Body of pancreas (tissue), 4 donors: Measurements from ENCODE around the gene SCG5. TPM values are rescaled to one million over a fixed set of nuclear protein-coding genes. Genes with fewer than 3 reads are reported as not detected.

Experiments
- ATAC-seq: fragments of 150-250 bp; one replicate; pipeline ENCODE4 v1.9.1; 2016
- DNase-seq, 4 donors: peaks; one replicate each; pipeline ENCODE4 v3.0.0-alpha.2; 2019
- H3K27ac ChIP-seq, 4 donors: fragments of 200-600 bp; sonication (generic); 1 replicate in 3 of 4; 2 replicates in 1 of 4; pipeline versions ENCODE4 v1.5.1 to v1.6.1; 2016 to 2019; ENCODE audit warnings: mild to moderate bottlenecking in 1 of 4, mixed read lengths in 1 of 4, moderate library complexity in 1 of 4
- H3K27me3 ChIP-seq, 2 donors: fragments of 200-600 bp; sonication (generic); one replicate each; pipeline ENCODE4 v1.6.0; 2016; ENCODE audit warnings: mild to moderate bottlenecking in 1 of 2
- H3K36me3 ChIP-seq, 2 donors: fragments of 200-600 bp; sonication (generic); replicated peaks in 1 of 2; 2 replicates each; pipeline ENCODE4 v1.5.1; 2016; ENCODE audit warnings: low read depth in 2 of 2; ENCODE audit not compliant: insufficient read depth in 1 of 2
- H3K4me1 ChIP-seq: fragments of 200-600 bp; sonication (generic); one replicate; pipeline ENCODE4 v1.6.0; 2016
- H3K4me3 ChIP-seq, 2 donors: fragments of 200-600 bp; sonication (generic); 1 replicate in 1 of 2; 2 replicates in 1 of 2; pipeline ENCODE4 v1.5.1; 2016 to 2019
- H3K9me3 ChIP-seq, 3 donors: fragments of 200-600 bp; sonication (generic); 1 replicate in 2 of 3; 2 replicates in 1 of 3; pipeline ENCODE4 v1.5.1; 2016
- POLR2A ChIP-seq, 3 donors: fragments of 450-650 bp; IDR thresholded peaks; one replicate each; pipeline ENCODE4 v1.6.1; 2016; ENCODE audit warnings: antibody characterized with exemption in 3 of 3, mild to moderate bottlenecking in 2 of 3
- WGBS, 2 donors: methylation state at CpG; one replicate each; pipeline ENCODE4 v1.1.5; 2017; 5-methylcytosine and 5-hydroxymethylcytosine counted together
- intact Hi-C: fragments of 100-400 bp; cut with DNase I; formaldehyde crosslinking; loops from one replicate; pipeline ENCODE4 v1.15.1; 2023
- total RNA-seq, 2 donors: library from RNA; depleted of rRNA; stranded (reverse); fragments of >200 nt; gene quantifications; one replicate each; pipeline ENCODE4 v1.1.0, GENCODE V29; 2016
- TF ChIP-seq, protein P1 (sequence below), 7 experiments: fragments of 450-650 bp in 4 of 7; fragments of 200-600 bp in 3 of 7; sonication (generic) in 3 of 7; IDR thresholded peaks; one replicate each; pipeline ENCODE4 v1.5.1; 2016 to 2019; ENCODE audit warnings: antibody characterized with exemption in 7 of 7

The SCG5 gene
- total RNA-seq, 2 donors from 2014 or later: 49.4 to 50.1 TPM

DNA sequence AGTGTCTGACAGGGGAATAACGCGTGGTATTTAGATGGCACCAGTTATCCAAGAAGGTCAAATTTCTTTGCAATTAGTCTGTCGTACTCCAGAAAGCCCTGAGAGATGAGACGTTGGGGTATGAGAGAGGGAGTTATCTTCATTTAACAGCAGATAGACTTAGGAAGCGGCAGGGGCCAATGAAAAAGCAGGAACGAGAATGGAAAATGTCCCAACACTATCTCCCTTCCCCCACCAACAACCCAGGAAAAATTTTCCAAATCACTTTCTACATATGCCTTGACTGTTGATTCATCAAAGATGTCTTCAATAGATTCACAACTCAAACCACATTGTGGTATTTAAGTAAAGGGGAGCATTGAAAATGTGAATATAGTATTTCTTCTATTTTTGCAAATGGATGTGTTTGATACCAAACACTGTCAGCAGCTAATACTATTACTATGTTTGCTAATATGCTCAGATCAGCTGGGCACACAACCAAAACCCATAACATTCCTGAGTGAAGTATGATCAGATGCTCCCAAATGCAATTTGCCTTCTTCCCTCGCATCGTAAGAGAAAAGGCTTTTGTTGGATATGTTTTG lies 63.0 kb downstream of the SCG5 start:
- TF ChIP-seq POLR2A (IDR thresholded peaks at IDR 0.05): no peak
- TF ChIP-seq, protein P1, sequence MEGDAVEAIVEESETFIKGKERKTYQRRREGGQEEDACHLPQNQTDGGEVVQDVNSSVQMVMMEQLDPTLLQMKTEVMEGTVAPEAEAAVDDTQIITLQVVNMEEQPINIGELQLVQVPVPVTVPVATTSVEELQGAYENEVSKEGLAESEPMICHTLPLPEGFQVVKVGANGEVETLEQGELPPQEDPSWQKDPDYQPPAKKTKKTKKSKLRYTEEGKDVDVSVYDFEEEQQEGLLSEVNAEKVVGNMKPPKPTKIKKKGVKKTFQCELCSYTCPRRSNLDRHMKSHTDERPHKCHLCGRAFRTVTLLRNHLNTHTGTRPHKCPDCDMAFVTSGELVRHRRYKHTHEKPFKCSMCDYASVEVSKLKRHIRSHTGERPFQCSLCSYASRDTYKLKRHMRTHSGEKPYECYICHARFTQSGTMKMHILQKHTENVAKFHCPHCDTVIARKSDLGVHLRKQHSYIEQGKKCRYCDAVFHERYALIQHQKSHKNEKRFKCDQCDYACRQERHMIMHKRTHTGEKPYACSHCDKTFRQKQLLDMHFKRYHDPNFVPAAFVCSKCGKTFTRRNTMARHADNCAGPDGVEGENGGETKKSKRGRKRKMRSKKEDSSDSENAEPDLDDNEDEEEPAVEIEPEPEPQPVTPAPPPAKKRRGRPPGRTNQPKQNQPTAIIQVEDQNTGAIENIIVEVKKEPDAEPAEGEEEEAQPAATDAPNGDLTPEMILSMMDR (IDR thresholded peaks at IDR 0.05): no peak
- Histone ChIP-seq H3K9me3 (no peaks in the 10 kb centered on the region), H3K27ac (no peak overlapping the region), H3K36me3 (no peaks in the 10 kb centered on the region), H3K27me3 (no peaks in the 10 kb centered on the region), H3K4me3 (no peak overlapping the region), H3K4me1 (peaks cover 25% of the 10 kb centered on the region)
- DNase-seq (no peak), ATAC-seq (no peak)
- intact Hi-C loops: loop anchor here (10.0 kb wide), 1 partner anchor 60 kb away; the partner anchor contains the start of gene SCG5
- WGBS, 2 donors: 60 to 62% methylated on average over 8 of the region's 8 CpGs

DNA sequence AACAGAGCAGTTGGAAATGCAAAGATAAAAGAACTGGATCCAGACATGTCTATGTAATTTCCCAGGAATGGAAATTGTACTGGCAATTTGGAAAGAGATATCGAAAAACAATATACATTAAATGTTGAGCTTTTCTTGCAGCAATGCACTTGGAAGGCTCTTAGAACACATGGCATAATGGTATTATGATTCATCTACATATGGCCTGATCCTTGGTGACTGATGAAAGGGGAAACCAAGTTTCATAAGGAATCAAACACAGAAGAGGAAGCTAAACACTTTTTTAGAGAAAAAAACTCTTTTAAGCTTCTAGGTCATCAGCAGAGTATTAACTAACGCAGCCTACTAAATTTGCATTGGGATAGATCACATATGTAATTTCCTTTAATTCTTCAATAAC lies 63.9 kb downstream of the SCG5 start:
- intact Hi-C loops: loop anchor here (10.0 kb wide), 1 partner anchor 61 kb away; the partner anchor contains the start of gene SCG5
- Histone ChIP-seq H3K27me3 (no peaks in the 10 kb centered on the region), H3K36me3 (no peaks in the 10 kb centered on the region), H3K27ac (no peak overlapping the region), H3K4me3 (no peak overlapping the region), H3K9me3 (no peaks in the 10 kb centered on the region), H3K4me1 (peaks cover 22% of the 10 kb centered on the region)
- TF ChIP-seq POLR2A (IDR thresholded peaks at IDR 0.05): no peak
- TF ChIP-seq, protein P1 (IDR thresholded peaks at IDR 0.05): no peak
- 81 to 84% methylated on average over 2 of the region's 2 CpGs for WGBS, 2 donors
- ATAC-seq: no peak
- no peak for DNase-seq

GRCh38 chr15:32706704-32707103 lies 65.2 kb downstream of the SCG5 start:
- Histone ChIP-seq H3K27ac (no peak overlapping the region), H3K4me1 (peaks cover 11% of the 10 kb centered on the region), H3K27me3 (no peaks in the 10 kb centered on the region), H3K36me3 (no peaks in the 10 kb centered on the region), H3K9me3 (no peaks in the 10 kb centered on the region), H3K4me3 (no peak overlapping the region)
- DNase-seq: no peak
- ATAC-seq: no peak
- TF ChIP-seq, protein P1 (IDR thresholded peaks at IDR 0.05): no peak
- TF ChIP-seq POLR2A (IDR thresholded peaks at IDR 0.05): no peak
- 73 to 96% methylated on average over 3 of the region's 3 CpGs for WGBS, 2 donors
- intact Hi-C loops: loop anchor here (10.0 kb wide), 1 partner anchor 62 kb away; the partner anchor contains the start of gene SCG5

- 58 to 75% methylated on average over 6 of the region's 6 CpGs for WGBS, 2 donors
- ATAC-seq (no peak), DNase-seq (no peak)
- no peaks in the 10 kb centered on the region for H3K9me3 ChIP-seq
- intact Hi-C loops: loop anchor here (10.0 kb wide), 1 partner anchor 63 kb away; the partner anchor contains the start of gene SCG5
- H3K27me3 ChIP-seq: no peaks in the 10 kb centered on the region
- no peak overlapping the region for H3K4me3 ChIP-seq
- H3K4me1 ChIP-seq: peaks cover 11% of the 10 kb centered on the region
- TF ChIP-seq, protein P1 (IDR thresholded peaks at IDR 0.05): no peak
- no peaks in the 10 kb centered on the region for H3K36me3 ChIP-seq
- H3K27ac ChIP-seq: no peak overlapping the region
These were observed 65.9 kb downstream of the SCG5 start for GRCh38 chr15:32707436-32707835.
